SK-N-SH treated with all-trans-retinoic acid at 6 μM for 48 hours (cell line): ENCODE results near the gene UBE2N.

Source experiments
- ARNTL ChIP-seq: fragments of 450-650 bp; formaldehyde crosslinking; IDR thresholded peaks from 2 replicates; pipeline ENCODE4 v1.5.0; 2020; ENCODE audit warnings: low read depth, mild to moderate bottlenecking, moderate library complexity, borderline replicate concordance
- CSDC2 ChIP-seq: fragments of 250-450 bp; sonication (Bioruptor Pico); IDR thresholded peaks from 2 replicates; pipeline ENCODE4 v1.5.0; 2020; ENCODE audit warnings: mild to moderate bottlenecking, moderate library complexity
- CSRNP3 ChIP-seq: fragments of 250-450 bp; sonication (Bioruptor Pico); IDR thresholded peaks from 2 replicates; pipeline ENCODE4 v1.5.1; 2021; ENCODE audit warnings: mild to moderate bottlenecking, moderate library complexity
- ESRRG ChIP-seq: fragments of 250-450 bp; sonication (Bioruptor Pico); IDR thresholded peaks from 2 replicates; pipeline ENCODE4 v1.6.1; 2021; ENCODE audit warnings: mild to moderate bottlenecking
- GLIS3 ChIP-seq: fragments of 250-450 bp; sonication (Bioruptor Pico); IDR thresholded peaks from 2 replicates; pipeline ENCODE4 v1.5.0; 2020; ENCODE audit warnings: mild to moderate bottlenecking, moderate library complexity
- ISL1 ChIP-seq: fragments of 250-450 bp; sonication (Bioruptor Pico); IDR thresholded peaks from 2 replicates; pipeline ENCODE4 v2.1.2; 2022; ENCODE audit warnings: mild to moderate bottlenecking, moderate library complexity
- OSR1 ChIP-seq: fragments of 250-450 bp; sonication (Bioruptor Pico); IDR thresholded peaks from 2 replicates; pipeline ENCODE4 v1.8.0; 2022; ENCODE audit warnings: moderate library complexity, mild to moderate bottlenecking, inconsistent platforms
- PATZ1 ChIP-seq: fragments of 250-450 bp; sonication (Bioruptor Pico); IDR thresholded peaks from 2 replicates; pipeline ENCODE4 v1.8.0; 2020; ENCODE audit warnings: mild to moderate bottlenecking, moderate library complexity, borderline replicate concordance
- PPARA ChIP-seq: fragments of 250-450 bp; sonication (Bioruptor Pico); IDR thresholded peaks from 2 replicates; pipeline ENCODE4 v1.5.0; 2020; ENCODE audit warnings: mild to moderate bottlenecking, borderline replicate concordance
- RARB ChIP-seq: fragments of 250-450 bp; sonication (Bioruptor Pico); IDR thresholded peaks from 2 replicates; pipeline ENCODE4 v1.8.0; 2021; ENCODE audit warnings: mild to moderate bottlenecking, moderate library complexity
- SNAI2 ChIP-seq: fragments of 250-450 bp; sonication (Bioruptor Pico); IDR thresholded peaks from 2 replicates; pipeline ENCODE4 v1.5.0; 2020; ENCODE audit warnings: mild to moderate bottlenecking, moderate library complexity
- TCF4 ChIP-seq: fragments of 250-450 bp; sonication (Bioruptor Pico); IDR thresholded peaks from 2 replicates; pipeline ENCODE4 v1.8.0; 2021; ENCODE audit warnings: mild to moderate bottlenecking, moderate library complexity, borderline replicate concordance
- ZC3H10 ChIP-seq: fragments of 250-450 bp; sonication (Bioruptor Pico); IDR thresholded peaks from 2 replicates; pipeline ENCODE4 v1.5.1; 2021; ENCODE audit warnings: mild to moderate bottlenecking, moderate library complexity
- ZNF565 ChIP-seq: fragments of 450-650 bp; formaldehyde crosslinking; conservative IDR thresholded peaks from 2 replicates; pipeline ENCODE4 v1.5.0; 2020; ENCODE audit warnings: low read depth, mild to moderate bottlenecking, moderate library complexity

GRCh38 chr12:93448796-93449195, 7.0 kb upstream of the UBE2N start:
- TF ChIP-seq ZC3H10 (CRISPR knock-in tag) (no peak), RARB (CRISPR knock-in tag) (no peak), CSRNP3 (CRISPR knock-in tag) (no peak), ARNTL (CRISPR knock-in tag) (no peak), ESRRG (CRISPR knock-in tag) (no peak), PATZ1 (no peak), OSR1 (no peak), PPARA (no peak), TCF4 (CRISPR knock-in tag) (no peak), CSDC2 (CRISPR knock-in tag) (no peak), GLIS3 (no peak), ISL1 (CRISPR knock-in tag) (no peak), ZNF565 (CRISPR knock-in tag) (no peak), SNAI2 (CRISPR knock-in tag) (no peak)
